CD14-positive monocyte (primary cell): ENCODE results near the gene SHROOM2. TPM values are rescaled to one million over a fixed set of nuclear protein-coding genes. Genes with fewer than 3 reads are reported as not detected.
A peak's percentile ranks its signal among the peaks of the same experiment; 100 is the strongest.

Source experiments
- DNase-seq, 3 donors: peaks; one replicate each; pipeline ENCODE4 v3.0.0-alpha.2; 2011 to 2022
- H2AFZ ChIP-seq: 2 replicates; pipeline ENCODE4 v1.6.0; 2012; ENCODE audit warnings: mild to moderate bottlenecking, low read depth, low read length, inconsistent platforms; ENCODE audit not compliant: insufficient read depth, poor library complexity, severe bottlenecking
- H3K27ac ChIP-seq, 2 donors: 1 replicate in 1 of 2; 2 replicates in 1 of 2; pipeline ENCODE4 v1.5.1; 2012 to 2013; ENCODE audit warnings: low read length in 2 of 2, control low read depth in 1 of 2, inconsistent platforms in 1 of 2, low read depth in 1 of 2, mild to moderate bottlenecking in 1 of 2
- H3K27me3 ChIP-seq, 2 donors: one replicate each; pipeline versions ENCODE4 v1.6.0 to v1.6.1; 2011 to 2013; ENCODE audit warnings: low read length in 2 of 2; ENCODE audit not compliant: control insufficient read depth in 2 of 2, insufficient read depth in 2 of 2
- H3K36me3 ChIP-seq, 2 donors: replicated peaks in 1 of 2; 1 replicate in 1 of 2; 2 replicates in 1 of 2; pipeline versions ENCODE4 v1.5.1 to v1.6.1; 2012 to 2013; ENCODE audit warnings: low read length in 2 of 2, control low read depth in 1 of 2, inconsistent platforms in 1 of 2, mild to moderate bottlenecking in 1 of 2; ENCODE audit not compliant: insufficient read depth in 2 of 2, control insufficient read depth in 1 of 2
- H3K4me1 ChIP-seq, 2 donors: 1 replicate in 1 of 2; 2 replicates in 1 of 2; pipeline versions ENCODE4 v1.5.1 to v1.6.1; 2012 to 2013; ENCODE audit warnings: low read length in 2 of 2, control low read depth in 1 of 2, inconsistent platforms in 1 of 2, mild to moderate bottlenecking in 1 of 2, moderate library complexity in 1 of 2; ENCODE audit not compliant: insufficient read depth in 2 of 2, control insufficient read depth in 1 of 2
- H3K4me2 ChIP-seq: replicated peaks from 2 replicates; pipeline ENCODE3; 2012; ENCODE audit warnings: low read length, moderate library complexity, mild to moderate bottlenecking; ENCODE audit not compliant: poor library complexity, severe bottlenecking; ENCODE audit errors: extremely low read depth
- H3K4me3 ChIP-seq, 3 experiments: fragments of 200-600 bp in 1 of 3; sonication (generic) in 1 of 3; replicated peaks in 1 of 3; 1 replicate in 2 of 3; 2 replicates in 1 of 3; pipeline ENCODE4 v1.5.1; 2011 to 2013; ENCODE audit warnings: low read length in 3 of 3, mild to moderate bottlenecking in 3 of 3, control low read depth in 2 of 3, low read depth in 2 of 3, inconsistent platforms in 1 of 3, moderate library complexity in 1 of 3
- H3K79me2 ChIP-seq: 2 replicates; pipeline ENCODE4 v1.6.0; 2012; ENCODE audit warnings: mild to moderate bottlenecking, control low read depth, inconsistent platforms, low read length, moderate library complexity; ENCODE audit not compliant: insufficient read depth
- H3K9ac ChIP-seq: 2 replicates; pipeline ENCODE4 v1.6.0; 2017; ENCODE audit warnings: low read length, mild to moderate bottlenecking; ENCODE audit not compliant: insufficient read depth, poor library complexity, severe bottlenecking
- H3K9me3 ChIP-seq, 2 donors: replicated peaks in 1 of 2; 1 replicate in 1 of 2; 2 replicates in 1 of 2; pipeline versions ENCODE4 v1.5.1 to v1.6.1; 2012 to 2013; ENCODE audit warnings: low read length in 2 of 2, control low read depth in 1 of 2; ENCODE audit not compliant: control insufficient read depth in 1 of 2, insufficient read depth in 1 of 2
- H4K20me1 ChIP-seq: 2 replicates; pipeline ENCODE4 v1.6.0; 2012; ENCODE audit warnings: mild to moderate bottlenecking, low read length, control low read depth, moderate library complexity; ENCODE audit not compliant: insufficient read depth
- H3K27ac Mint-ChIP-seq, 7 donors: one replicate each; pipeline ENCODE4 v1.8.0; 2020; ENCODE audit warnings: mild to moderate bottlenecking in 7 of 7, mixed read lengths in 7 of 7, moderate library complexity in 6 of 7, inconsistent platforms in 2 of 7
- H3K27me3 Mint-ChIP-seq, 3 donors: one replicate each; pipeline ENCODE4 v1.8.0; 2021 to 2022; ENCODE audit warnings: low read depth in 3 of 3, mild to moderate bottlenecking in 3 of 3, mixed read lengths in 3 of 3, moderate library complexity in 3 of 3, inconsistent platforms in 1 of 3
- H3K36me3 Mint-ChIP-seq, 2 donors: one replicate each; pipeline ENCODE4 v1.8.0; 2020; ENCODE audit warnings: mixed read lengths in 2 of 2, inconsistent platforms in 1 of 2, mild to moderate bottlenecking in 1 of 2
- H3K4me1 Mint-ChIP-seq: one replicate; pipeline ENCODE4 v1.8.0; 2020; ENCODE audit warnings: mild to moderate bottlenecking, mixed read lengths
- H3K4me3 Mint-ChIP-seq, 2 donors: one replicate each; pipeline ENCODE4 v1.8.0; 2020; ENCODE audit warnings: mild to moderate bottlenecking in 2 of 2, mixed read lengths in 2 of 2, moderate library complexity in 1 of 2
- H3K9me3 Mint-ChIP-seq, 7 donors: one replicate each; pipeline ENCODE4 v1.8.0; 2020 to 2022; ENCODE audit warnings: mixed read lengths in 7 of 7, mild to moderate bottlenecking in 6 of 7, moderate library complexity in 6 of 7, inconsistent platforms in 2 of 7
- WGBS: methylation state at CpG from one replicate; pipeline ENCODE4 v1.1.5; 2013; ENCODE audit warnings: missing lambda C conversion rate; ENCODE audit not compliant: insufficient coverage; 5-methylcytosine and 5-hydroxymethylcytosine counted together
- intact Hi-C, 2 donors: fragments of 100-400 bp; cut with micrococcal nuclease; formaldehyde crosslinking; loops; one replicate each; pipeline versions ENCODE4 v1.15.0 to v1.15.1; 2023
- polyA plus RNA-seq, 3 donors: library from polyadenylated mRNA; depleted of rRNA in 1 of 3; unstranded in 2 of 3; stranded (reverse) in 1 of 3; fragments of 300-500 nt in 2 of 3; fragments of >200 nt in 1 of 3; fragmentation: Illumina TruSeq in 2 of 3; gene quantifications; 1 replicate in 2 of 3; 2 replicates in 1 of 3; pipeline ENCODE4 v1.2.3, GENCODE V29; 2012 to 2021
- TF ChIP-seq, protein P1 (sequence below): fragments of 200-600 bp; IDR thresholded peaks from one replicate; pipeline ENCODE4 v1.8.0; 2022; ENCODE audit warnings: antibody characterized with exemption, mild to moderate bottlenecking

SHROOM2 gene
- polyA plus RNA-seq, 3 donors = not detected

DNA sequence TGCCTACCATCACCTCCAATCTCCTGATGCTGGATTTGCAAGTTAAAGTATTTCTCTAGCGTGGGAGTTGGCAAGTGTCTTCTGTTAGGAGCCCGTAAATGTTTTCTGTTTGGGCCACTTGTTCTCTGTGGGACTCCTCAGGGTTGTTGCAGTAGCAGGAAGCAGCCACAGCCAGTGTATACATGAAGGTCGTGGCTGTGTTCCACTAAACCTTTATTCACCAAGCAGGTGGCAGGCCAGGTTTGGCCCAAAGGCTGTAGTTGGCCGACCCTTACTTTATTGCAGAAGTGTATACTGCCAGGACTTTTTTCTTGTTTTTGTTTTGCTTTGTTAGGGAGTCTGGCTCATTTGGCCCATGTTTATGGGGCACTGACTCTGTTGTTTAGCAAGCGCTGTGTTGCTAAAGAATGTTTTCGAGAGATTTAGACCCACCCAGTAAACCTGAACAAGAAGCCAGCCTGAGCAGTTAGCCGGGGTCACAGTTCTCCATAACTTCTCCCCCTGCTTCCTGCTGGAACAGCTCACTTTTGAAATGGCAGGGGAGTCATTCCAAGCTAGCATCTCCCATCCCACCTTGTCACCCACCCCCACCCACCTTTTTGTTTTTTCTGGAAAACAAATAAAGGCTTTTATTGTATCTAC is 58.8 kb downstream of the SHROOM2 start:
- intact Hi-C loops = no loop called here
- no peak overlapping the region for H3K4me3 Mint-ChIP-seq
- H3K4me1 Mint-ChIP-seq = peaks cover 2% of the 10 kb centered on the region
- H3K4me2 ChIP-seq = no peak overlapping the region
- no peaks in the 10 kb centered on the region for H3K36me3 Mint-ChIP-seq
- DNase-seq = no peak
- H3K79me2 ChIP-seq = no peaks in the 10 kb centered on the region
- no peak overlapping the region for H2AFZ ChIP-seq
- no peaks in the 10 kb centered on the region for H3K9me3 ChIP-seq
- no peaks in the 10 kb centered on the region for H4K20me1 ChIP-seq
- H3K4me3 ChIP-seq = no peak overlapping the region
- no peaks in the 10 kb centered on the region for H3K4me1 ChIP-seq
- WGBS = 20% methylated on average over 1 of the region's 7 CpGs
- no peak overlapping the region for H3K27ac Mint-ChIP-seq
- H3K9me3 Mint-ChIP-seq = peaks cover 0 to 2% (median 0%) of the 10 kb centered on the region in 7 donors
- no peaks in the 10 kb centered on the region for H3K27me3 ChIP-seq
- TF ChIP-seq, protein P1, sequence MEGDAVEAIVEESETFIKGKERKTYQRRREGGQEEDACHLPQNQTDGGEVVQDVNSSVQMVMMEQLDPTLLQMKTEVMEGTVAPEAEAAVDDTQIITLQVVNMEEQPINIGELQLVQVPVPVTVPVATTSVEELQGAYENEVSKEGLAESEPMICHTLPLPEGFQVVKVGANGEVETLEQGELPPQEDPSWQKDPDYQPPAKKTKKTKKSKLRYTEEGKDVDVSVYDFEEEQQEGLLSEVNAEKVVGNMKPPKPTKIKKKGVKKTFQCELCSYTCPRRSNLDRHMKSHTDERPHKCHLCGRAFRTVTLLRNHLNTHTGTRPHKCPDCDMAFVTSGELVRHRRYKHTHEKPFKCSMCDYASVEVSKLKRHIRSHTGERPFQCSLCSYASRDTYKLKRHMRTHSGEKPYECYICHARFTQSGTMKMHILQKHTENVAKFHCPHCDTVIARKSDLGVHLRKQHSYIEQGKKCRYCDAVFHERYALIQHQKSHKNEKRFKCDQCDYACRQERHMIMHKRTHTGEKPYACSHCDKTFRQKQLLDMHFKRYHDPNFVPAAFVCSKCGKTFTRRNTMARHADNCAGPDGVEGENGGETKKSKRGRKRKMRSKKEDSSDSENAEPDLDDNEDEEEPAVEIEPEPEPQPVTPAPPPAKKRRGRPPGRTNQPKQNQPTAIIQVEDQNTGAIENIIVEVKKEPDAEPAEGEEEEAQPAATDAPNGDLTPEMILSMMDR = no peak
- H3K27ac ChIP-seq = no peak overlapping the region
- peak overlapping the region; percentile 12 for H3K9ac ChIP-seq
- H3K36me3 ChIP-seq = no peaks in the 10 kb centered on the region
- H3K27me3 Mint-ChIP-seq = peaks cover 4 to 25% (median 8%) of the 10 kb centered on the region in 3 donors

DNA sequence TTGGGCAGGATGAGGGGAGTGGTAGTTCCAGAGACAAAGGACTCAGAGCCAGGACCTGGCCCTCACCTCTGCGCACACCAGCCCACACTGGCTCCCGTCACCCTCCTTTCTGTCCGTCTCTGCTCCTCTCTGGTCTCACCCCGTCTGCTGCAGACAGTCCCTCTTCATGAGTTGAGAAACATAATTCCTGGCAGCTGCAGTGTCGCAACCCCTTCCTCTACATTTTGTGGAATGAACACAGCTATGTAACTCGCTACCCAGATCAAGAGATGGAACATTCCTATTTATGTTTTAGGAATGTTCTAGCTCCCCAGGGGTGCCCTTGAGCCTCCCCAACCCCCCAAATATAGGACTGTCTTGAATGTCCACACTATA is 59.3 kb downstream of the SHROOM2 start:
- Histone ChIP-seq H3K27ac (no peak overlapping the region), H3K4me2 (no peak overlapping the region), H3K4me1 (no peaks in the 10 kb centered on the region), H4K20me1 (no peaks in the 10 kb centered on the region), H3K79me2 (no peaks in the 10 kb centered on the region), H3K9ac (no peak overlapping the region), H3K27me3 (no peaks in the 10 kb centered on the region), H3K4me3 (no peak overlapping the region), H2AFZ (no peak overlapping the region), H3K36me3 (no peaks in the 10 kb centered on the region), H3K9me3 (no peaks in the 10 kb centered on the region)
- TF ChIP-seq, protein P1 = no peak
- H3K4me1 Mint-ChIP-seq = peaks cover 2% of the 10 kb centered on the region
- H3K9me3 Mint-ChIP-seq = peaks cover 0 to 2% (median 0%) of the 10 kb centered on the region in 7 donors
- H3K27ac Mint-ChIP-seq = no peak overlapping the region
- DNase-seq = no peak
- intact Hi-C loops = no loop called here
- 0% methylated on average over 1 of the region's 6 CpGs for WGBS
- H3K27me3 Mint-ChIP-seq = peaks cover 2 to 26% (median 9%) of the 10 kb centered on the region in 3 donors
- no peaks in the 10 kb centered on the region for H3K36me3 Mint-ChIP-seq
- no peak overlapping the region for H3K4me3 Mint-ChIP-seq
